ENCODE measurements around the gene NME1.
"Not testable (repeated sequence)": the region's sequence is repeated elsewhere in the genome, so short reads cannot be mapped to it uniquely, and the experiment has no call there.

NME1 gene

GRCh38 chr17:51161541-51161940 lies 8.2 kb downstream of the NME1 start:
- Mint-ChIP-seq H3K27me3 (no peaks in the 10 kb centered on the region), H3K9me3 (no peaks in the 10 kb centered on the region), H3K4me1 (ENCODE audit: low read depth) (peaks cover 28% of the 10 kb centered on the region), H3K27ac (no peak overlapping the region), H3K36me3 (ENCODE audit: low read depth) (peaks cover 63% of the 10 kb centered on the region), H3K4me3 (no peak overlapping the region)
- intact Hi-C loops (cut with micrococcal nuclease): no loop called here

DNA sequence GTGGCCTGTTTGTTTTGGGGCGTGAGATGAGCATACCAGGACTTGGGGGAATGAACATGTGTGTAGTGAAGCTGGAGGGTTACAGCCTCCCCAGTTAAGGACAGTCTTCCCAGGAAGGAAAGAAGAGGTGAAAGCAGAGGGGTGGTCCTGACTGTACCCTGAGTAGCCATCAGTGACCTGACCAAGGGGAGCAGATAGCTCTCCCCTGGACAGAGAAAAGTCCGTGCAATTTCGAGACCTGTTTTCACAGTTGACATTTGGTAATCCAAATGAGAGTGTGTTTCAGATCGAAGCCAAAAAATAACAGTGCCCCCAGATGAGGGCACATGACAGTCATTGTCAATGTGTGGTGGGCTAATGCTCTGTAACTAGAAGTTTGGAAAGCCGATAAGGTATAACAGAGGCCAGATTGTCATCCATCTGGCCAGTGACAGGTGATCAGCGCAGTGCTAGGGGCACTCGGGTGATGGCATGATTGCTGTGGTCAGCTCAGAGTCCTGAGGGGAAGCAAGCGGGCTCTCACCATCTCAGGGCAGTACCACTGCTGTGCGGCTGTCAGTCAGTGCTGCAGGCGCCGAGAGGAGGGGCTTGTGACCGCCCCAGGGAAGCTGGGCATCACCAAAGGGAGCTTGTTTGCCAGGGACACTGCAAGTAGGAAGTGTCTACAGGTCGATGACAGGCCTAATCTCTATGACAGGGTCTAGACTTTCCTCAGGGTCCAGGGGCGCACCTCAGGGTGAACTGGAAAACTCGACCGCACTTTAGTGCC lies 11.7 kb downstream of the NME1 start:
- Mint-ChIP-seq H3K36me3 (ENCODE audit: low read depth) (peaks cover 74% of the 10 kb centered on the region), H3K9me3 (no peaks in the 10 kb centered on the region), H3K4me1 (ENCODE audit: low read depth) (peaks cover 53% of the 10 kb centered on the region), H3K27me3 (no peaks in the 10 kb centered on the region), H3K4me3 (peak overlapping the region; percentile 85), H3K27ac (peak overlapping the region; percentile 99)
- intact Hi-C loops (cut with micrococcal nuclease): no loop called here

GRCh38 chr17:51165680-51166197 lies 12.4 kb downstream of the NME1 start:
- Mint-ChIP-seq H3K36me3 (ENCODE audit: low read depth) (peaks cover 74% of the 10 kb centered on the region), H3K9me3 (no peaks in the 10 kb centered on the region), H3K27me3 (no peaks in the 10 kb centered on the region), H3K4me3 (peak overlapping the region; percentile 85), H3K4me1 (ENCODE audit: low read depth) (peaks cover 53% of the 10 kb centered on the region), H3K27ac (peak overlapping the region; percentile 99)
- intact Hi-C loops (cut with micrococcal nuclease): loop anchor here (1.0 kb wide), 1 partner anchor 95 kb away; the partner anchor contains the start of genes MBTD1 and UTP18

DNA sequence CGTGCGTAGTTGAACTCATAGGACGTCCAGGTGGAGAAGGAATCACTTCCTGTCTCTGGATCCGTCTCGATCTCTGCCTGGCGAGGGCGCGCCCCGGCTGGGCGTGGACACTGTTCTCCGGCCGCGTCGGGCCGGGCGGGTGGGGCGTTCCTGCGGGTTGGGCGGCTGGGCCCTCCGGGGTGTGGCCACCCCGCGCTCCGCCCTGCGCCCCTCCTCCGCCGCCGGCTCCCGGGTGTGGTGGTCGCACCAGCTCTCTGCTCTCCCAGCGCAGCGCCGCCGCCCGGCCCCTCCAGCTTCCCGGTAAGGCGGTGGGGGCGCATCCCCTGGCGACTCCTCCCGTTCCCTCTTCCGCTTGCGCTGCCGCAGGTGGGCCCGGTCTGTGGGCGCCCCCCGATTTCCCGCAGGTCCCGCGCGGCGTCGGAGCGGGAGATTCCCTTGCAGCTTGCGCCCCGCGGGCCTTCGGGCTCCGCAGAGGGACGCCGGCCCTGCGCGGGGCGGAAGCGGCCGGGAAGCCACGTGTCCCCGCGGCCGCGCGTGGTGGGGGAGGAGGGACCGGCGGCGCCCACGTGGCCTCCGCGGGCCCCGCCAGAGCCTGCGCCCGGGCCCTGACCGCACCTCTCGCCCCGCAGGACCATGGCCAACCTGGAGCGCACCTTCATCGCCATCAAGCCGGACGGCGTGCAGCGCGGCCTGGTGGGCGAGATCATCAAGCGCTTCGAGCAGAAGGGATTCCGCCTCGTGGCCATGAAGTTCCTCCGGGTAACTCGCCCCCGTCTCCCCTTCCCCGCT lies 13.0 kb downstream of the NME1 start, which contains the start of gene NME2:
Gene NME2, plus strand, starts transcription at position 214 of the 789 bp plus-strand sequence. Its CDS starts 420 bp downstream, at position 634.
- Mint-ChIP-seq H3K9me3 (no peaks in the 10 kb centered on the region), H3K27ac (peak within 1 kb of the TSS; percentile 99), H3K36me3 (ENCODE audit: low read depth) (peaks cover 74% of the 10 kb centered on the region), H3K27me3 (no peaks in the 10 kb centered on the region), H3K4me3 (peak within 1 kb of the TSS; percentile 85), H3K4me1 (ENCODE audit: low read depth) (peaks cover 53% of the 10 kb centered on the region)
- intact Hi-C loops (cut with micrococcal nuclease): loop anchor here (1.0 kb wide), 1 partner anchor 94 kb away; the partner anchor contains the start of genes MBTD1 and UTP18

- intact Hi-C loops (cut with micrococcal nuclease): loop anchor here (1.0 kb wide), 1 partner anchor 93 kb away; the partner anchor contains the start of genes MBTD1 and UTP18
- Mint-ChIP-seq H3K36me3 (ENCODE audit: low read depth) (peaks cover 74% of the 10 kb centered on the region), H3K4me3 (peak overlapping the region; percentile 85), H3K27ac (peak overlapping the region; percentile 99), H3K27me3 (no peaks in the 10 kb centered on the region), H3K4me1 (ENCODE audit: low read depth) (peaks cover 53% of the 10 kb centered on the region), H3K9me3 (no peaks in the 10 kb centered on the region)
Measured at GRCh38 chr17:51166987-51167931, 13.9 kb downstream of the NME1 start.

DNA sequence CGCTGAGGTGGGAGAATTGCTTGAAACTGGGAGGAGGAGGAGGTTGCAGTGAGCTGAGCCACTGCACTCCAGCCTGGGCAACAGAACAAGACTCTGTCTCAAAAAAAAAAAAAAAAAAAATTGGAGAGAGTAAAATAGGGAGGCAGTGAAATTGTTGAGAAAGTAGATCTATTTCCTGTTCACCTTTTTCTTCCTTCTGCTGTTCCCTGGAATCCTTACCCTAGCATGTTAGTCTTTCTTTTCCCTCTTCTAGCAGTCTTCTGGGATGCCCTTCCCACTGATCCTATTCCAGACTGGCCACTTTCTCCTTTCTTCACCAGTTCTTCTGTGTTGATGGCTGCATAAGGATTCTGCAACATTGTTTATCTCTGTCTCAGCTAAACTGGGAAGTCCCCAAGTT lies 16.0 kb downstream of the NME1 start:
- Mint-ChIP-seq H3K4me3 (no peak overlapping the region), H3K27me3 (no peaks in the 10 kb centered on the region), H3K4me1 (ENCODE audit: low read depth) (peaks cover 39% of the 10 kb centered on the region), H3K9me3 (no peaks in the 10 kb centered on the region), H3K27ac (no peak overlapping the region), H3K36me3 (ENCODE audit: low read depth) (peaks cover 78% of the 10 kb centered on the region)
- intact Hi-C loops (cut with micrococcal nuclease): no loop called here

DNA sequence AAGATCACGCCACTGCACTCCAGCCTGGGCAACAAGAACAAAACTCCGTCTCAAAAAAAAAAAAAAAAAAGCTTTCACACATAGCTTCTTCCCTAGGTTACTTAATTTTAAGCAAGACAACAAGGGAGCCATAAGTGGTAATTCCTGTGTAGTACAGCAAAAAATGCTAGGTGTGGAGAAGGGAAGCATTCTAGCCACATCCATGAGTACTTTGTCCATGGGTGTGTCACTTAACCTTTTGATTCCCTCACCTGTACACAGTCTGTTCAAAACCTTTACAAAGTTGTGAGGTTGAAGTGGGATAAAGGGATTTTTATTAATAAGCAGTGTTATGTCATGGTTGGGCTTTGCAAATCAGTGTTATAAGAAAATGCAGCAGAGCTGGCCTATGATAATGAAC lies 17.4 kb downstream of the NME1 start:
- H3K27me3 Mint-ChIP-seq: no peaks in the 10 kb centered on the region
- H3K4me1 Mint-ChIP-seq (ENCODE audit: low read depth): peaks cover 30% of the 10 kb centered on the region
- no peaks in the 10 kb centered on the region for H3K9me3 Mint-ChIP-seq
- no peak overlapping the region for H3K27ac Mint-ChIP-seq
- intact Hi-C loops (cut with micrococcal nuclease): no loop called here
- H3K4me3 Mint-ChIP-seq: no peak overlapping the region
- peaks cover 89% of the 10 kb centered on the region for H3K36me3 Mint-ChIP-seq (ENCODE audit: low read depth)

DNA sequence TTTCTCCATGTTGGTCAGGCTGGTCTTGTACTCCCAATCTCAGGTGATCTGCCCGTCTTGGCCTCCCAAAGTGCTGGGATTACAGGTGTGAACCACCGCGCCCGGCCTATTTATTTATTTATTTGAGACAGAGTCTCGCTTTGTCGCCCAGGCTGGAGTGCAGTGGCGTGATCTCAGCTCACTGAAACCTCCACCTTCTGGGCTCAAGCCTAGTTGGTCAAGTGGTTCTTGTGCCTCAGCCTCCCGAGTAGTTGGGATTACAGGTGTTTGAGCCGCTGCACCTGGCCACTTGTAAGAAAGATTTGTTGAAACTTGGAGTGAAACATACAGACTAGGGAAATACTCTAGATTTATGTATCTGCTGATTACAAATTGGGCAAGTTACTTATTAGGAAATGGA lies 18.7 kb downstream of the NME1 start:
- H3K27ac Mint-ChIP-seq; H3K27me3 Mint-ChIP-seq; H3K9me3 Mint-ChIP-seq; H3K4me3 Mint-ChIP-seq; intact Hi-C loops (cut with micrococcal nuclease): not testable (repeated sequence)
- peaks cover 23% of the 10 kb centered on the region for H3K4me1 Mint-ChIP-seq (ENCODE audit: low read depth)
- peaks cover 87% of the 10 kb centered on the region for H3K36me3 Mint-ChIP-seq (ENCODE audit: low read depth)

DNA sequence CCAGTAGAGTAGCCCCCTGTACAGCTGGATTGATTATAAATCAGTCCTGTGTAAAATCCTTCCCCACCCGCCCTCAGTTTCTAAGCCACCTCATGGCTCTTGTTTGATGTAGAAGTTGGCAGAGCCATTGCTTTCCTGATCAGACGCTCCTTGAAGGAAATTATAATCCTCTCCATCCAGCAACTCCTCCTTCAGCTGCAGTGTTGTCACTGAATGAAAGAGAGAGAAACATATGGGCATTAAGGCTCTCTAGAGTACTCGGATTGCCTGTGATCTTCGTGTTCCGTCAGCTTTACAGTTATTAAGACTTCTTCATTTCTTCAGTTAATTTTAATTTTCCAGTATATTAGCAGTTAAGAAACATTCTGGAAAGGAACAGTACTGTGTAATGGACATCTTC lies 27.1 kb downstream of the NME1 start:
- H3K9me3 Mint-ChIP-seq: no peaks in the 10 kb centered on the region
- intact Hi-C loops (cut with micrococcal nuclease): no loop called here
- peaks cover 72% of the 10 kb centered on the region for H3K36me3 Mint-ChIP-seq (ENCODE audit: low read depth)
- H3K4me3 Mint-ChIP-seq: no peak overlapping the region
- no peak overlapping the region for H3K27ac Mint-ChIP-seq
- no peaks in the 10 kb centered on the region for H3K27me3 Mint-ChIP-seq
- no peaks in the 10 kb centered on the region for H3K4me1 Mint-ChIP-seq (ENCODE audit: low read depth)

GRCh38 chr17:51184124-51184523 lies 30.8 kb downstream of the NME1 start:
- Mint-ChIP-seq H3K36me3 (ENCODE audit: low read depth) (peaks cover 85% of the 10 kb centered on the region), H3K4me3 (no peak overlapping the region), H3K27me3 (no peaks in the 10 kb centered on the region), H3K9me3 (no peaks in the 10 kb centered on the region), H3K27ac (no peak overlapping the region), H3K4me1 (ENCODE audit: low read depth) (no peaks in the 10 kb centered on the region)
- intact Hi-C loops (cut with micrococcal nuclease): no loop called here

DNA sequence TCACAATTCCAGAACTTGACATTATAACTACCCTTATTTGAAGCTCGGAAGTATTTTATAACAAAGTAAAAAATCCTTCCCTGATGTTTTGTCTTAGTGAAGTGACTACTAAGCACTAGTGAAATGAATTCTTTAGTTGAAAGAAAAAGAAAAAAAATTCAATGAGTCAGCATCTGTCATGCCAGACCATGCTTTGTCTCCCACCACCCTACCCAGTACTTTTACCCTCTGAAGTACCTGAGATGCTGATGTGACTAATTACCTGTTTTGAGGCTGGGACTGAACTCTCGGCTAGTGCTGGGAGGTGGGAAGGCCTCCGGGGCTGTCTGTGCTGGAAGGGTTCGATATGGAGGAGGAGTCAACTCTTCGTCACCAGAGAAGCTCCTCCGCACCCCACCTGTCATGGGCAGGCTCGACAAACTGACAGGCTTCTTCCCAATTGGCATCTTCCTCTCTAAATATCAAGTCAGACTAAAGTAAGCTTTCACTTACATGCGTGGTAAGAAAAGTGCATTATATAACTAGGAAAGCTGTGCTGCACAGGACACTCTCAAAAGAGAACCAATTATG lies 32.5 kb downstream of the NME1 start:
- Mint-ChIP-seq H3K9me3 (no peaks in the 10 kb centered on the region), H3K27me3 (no peaks in the 10 kb centered on the region), H3K36me3 (ENCODE audit: low read depth) (peaks cover 92% of the 10 kb centered on the region), H3K4me3 (no peak overlapping the region), H3K4me1 (ENCODE audit: low read depth) (no peaks in the 10 kb centered on the region), H3K27ac (no peak overlapping the region)
- intact Hi-C loops (cut with micrococcal nuclease): no loop called here

DNA sequence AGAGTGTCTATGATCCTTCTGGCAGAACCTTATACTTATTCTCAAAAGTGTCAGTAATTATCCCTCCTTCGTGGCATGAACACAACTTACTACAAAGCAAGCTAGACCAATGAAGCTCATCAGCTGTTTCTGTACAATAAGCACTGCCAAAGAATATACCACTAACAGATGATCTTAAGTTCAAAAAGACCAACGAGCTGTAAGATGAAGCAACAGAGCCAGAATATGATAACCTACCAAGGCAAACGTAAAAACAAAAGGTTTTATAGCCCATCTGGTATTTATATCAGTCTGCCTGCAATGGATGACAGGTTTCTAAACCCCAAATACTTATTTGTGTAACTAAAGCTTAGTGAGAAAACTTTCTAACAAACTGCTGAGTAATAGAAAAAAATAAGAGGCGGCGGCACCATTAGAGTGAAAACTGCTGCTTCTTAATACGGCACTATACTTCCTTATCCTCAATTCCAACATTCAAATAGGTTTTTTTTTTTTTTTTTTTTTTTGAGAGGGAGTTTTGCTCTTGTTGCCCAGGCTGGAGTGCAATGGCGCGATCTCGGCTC lies 35.0 kb downstream of the NME1 start:
- Mint-ChIP-seq H3K9me3 (no peaks in the 10 kb centered on the region), H3K4me1 (ENCODE audit: low read depth) (no peaks in the 10 kb centered on the region), H3K4me3 (no peak overlapping the region), H3K36me3 (ENCODE audit: low read depth) (peaks cover 91% of the 10 kb centered on the region), H3K27ac (no peak overlapping the region), H3K27me3 (no peaks in the 10 kb centered on the region)
- intact Hi-C loops (cut with micrococcal nuclease): no loop called here

DNA sequence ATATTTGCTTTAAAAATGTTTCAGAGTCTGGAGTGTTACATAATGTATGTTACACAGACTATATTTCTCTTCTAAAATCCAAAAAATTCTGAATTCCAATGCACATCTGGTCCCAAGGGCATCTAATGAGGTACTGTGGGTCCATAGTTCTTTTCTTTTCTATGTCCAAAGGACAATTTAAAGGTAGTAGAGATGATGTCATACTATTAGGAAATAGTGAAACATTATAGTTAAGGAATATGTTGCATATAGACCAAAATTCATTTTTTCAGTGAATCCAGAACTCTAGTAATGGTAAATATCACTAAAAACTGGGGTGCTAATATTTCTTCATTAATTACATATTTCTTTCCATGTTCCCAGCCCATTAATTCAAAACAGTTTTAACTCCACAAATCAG lies 35.8 kb downstream of the NME1 start:
- no peak overlapping the region for H3K27ac Mint-ChIP-seq
- H3K9me3 Mint-ChIP-seq: no peaks in the 10 kb centered on the region
- H3K4me3 Mint-ChIP-seq: no peak overlapping the region
- H3K4me1 Mint-ChIP-seq (ENCODE audit: low read depth): no peaks in the 10 kb centered on the region
- intact Hi-C loops (cut with micrococcal nuclease): no loop called here
- no peaks in the 10 kb centered on the region for H3K27me3 Mint-ChIP-seq
- H3K36me3 Mint-ChIP-seq (ENCODE audit: low read depth): peaks cover 91% of the 10 kb centered on the region

Measured in dendritic cell treated with granulocyte-macrophage colony-stimulating factor and Interleukin-4, amounts not matched to agents 40 ng/mL and 50 ng/mL, for 4 days (primary cell).